ENCODE results near the gene MICAL2. TPM values are rescaled to one million over a fixed set of nuclear protein-coding genes. Genes with fewer than 3 reads are reported as not detected.

Gene MICAL2
- total RNA-seq, 6 experiments from 2014 or later = 17.0 to 50.7 (median 35.9) TPM

DNA sequence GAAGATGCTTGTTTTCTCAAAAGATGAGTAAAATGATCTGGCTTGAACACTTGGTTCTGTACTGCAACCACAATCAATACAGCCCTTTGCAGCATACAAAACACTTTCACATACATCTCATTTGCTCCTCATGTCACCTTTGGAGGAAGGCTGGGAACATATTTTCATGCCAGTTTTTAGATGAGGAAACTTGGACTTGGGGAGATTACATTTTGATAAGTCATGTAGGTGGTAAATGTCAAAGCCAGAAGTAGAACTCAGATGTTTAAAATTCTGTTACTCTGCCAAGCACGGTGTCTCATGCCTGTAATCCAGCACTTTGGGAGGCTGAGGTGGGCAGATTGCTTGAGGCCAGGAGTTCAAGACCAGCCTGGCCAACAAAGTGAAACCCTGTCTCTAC lies 121.8 kb downstream of the MICAL2 start:
- no peak for TF ChIP-seq POLR2A (IDR thresholded peaks at IDR 0.05)
- TF ChIP-seq, protein P1, sequence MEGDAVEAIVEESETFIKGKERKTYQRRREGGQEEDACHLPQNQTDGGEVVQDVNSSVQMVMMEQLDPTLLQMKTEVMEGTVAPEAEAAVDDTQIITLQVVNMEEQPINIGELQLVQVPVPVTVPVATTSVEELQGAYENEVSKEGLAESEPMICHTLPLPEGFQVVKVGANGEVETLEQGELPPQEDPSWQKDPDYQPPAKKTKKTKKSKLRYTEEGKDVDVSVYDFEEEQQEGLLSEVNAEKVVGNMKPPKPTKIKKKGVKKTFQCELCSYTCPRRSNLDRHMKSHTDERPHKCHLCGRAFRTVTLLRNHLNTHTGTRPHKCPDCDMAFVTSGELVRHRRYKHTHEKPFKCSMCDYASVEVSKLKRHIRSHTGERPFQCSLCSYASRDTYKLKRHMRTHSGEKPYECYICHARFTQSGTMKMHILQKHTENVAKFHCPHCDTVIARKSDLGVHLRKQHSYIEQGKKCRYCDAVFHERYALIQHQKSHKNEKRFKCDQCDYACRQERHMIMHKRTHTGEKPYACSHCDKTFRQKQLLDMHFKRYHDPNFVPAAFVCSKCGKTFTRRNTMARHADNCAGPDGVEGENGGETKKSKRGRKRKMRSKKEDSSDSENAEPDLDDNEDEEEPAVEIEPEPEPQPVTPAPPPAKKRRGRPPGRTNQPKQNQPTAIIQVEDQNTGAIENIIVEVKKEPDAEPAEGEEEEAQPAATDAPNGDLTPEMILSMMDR (IDR thresholded peaks at IDR 0.05) = no peak
- Histone ChIP-seq H3K9me3 (no peaks in the 10 kb centered on the region), H3K27ac (no peak overlapping the region), H3K4me1 (no peaks in the 10 kb centered on the region), H3K4me3 (no peak overlapping the region), H3K36me3 (peaks cover 0 to 16% (median 6%) of the 10 kb centered on the region in 4 donors), H3K27me3 (no peaks in the 10 kb centered on the region)
- 88% methylated on average over 1 of the region's 1 CpG for WGBS (ENCODE audit: insufficient coverage, low coverage, low lambda C conversion rate, missing lambda C conversion rate)
- intact Hi-C loops (cut with DNase I) = loop anchor here in 1 of 2 donors (5.0 kb wide), 1 partner anchor 180 kb away; no protein-coding TSS in a partner anchor
- ATAC-seq (no peak), DNase-seq (no peak)

DNA sequence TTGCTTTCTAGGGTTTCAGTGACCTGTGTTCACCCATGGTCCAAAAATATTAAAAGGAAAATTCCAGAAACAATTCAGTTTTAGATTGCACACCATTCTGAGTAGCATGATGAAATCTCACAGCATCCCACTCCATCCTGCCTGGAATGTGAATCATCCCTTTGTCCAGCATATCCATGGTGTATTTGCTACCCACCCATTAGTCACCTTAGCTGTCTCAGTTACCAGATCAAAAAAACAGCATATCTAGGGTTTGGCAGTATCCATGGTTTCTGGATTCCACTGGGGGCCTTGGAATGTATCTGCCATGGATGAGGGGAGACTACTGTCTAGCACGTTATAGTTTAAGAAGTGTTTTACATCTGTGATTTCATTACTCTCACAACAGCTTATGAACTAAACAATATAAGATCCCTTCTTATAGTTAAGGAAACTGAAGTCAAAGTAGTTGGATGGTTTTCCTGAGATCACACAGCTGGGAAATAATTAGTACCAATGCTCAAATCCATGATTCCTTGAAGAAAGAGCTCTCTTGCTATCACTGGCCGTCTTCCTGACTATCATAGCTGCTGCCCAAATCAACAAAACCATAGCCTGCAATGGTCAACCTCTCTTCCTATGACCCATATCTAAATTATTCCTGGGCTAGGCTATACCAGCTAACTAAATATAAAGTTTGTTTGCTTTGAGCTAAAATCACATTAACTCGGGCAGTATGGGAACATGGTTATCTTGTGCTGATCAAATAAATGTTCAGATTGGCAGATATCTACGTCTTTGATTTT lies 122.6 kb downstream of the MICAL2 start:
- H3K27me3 ChIP-seq = no peaks in the 10 kb centered on the region
- no peak overlapping the region for H3K27ac ChIP-seq
- no peak for ATAC-seq
- DNase-seq = no peak
- H3K36me3 ChIP-seq = peaks cover 0 to 10% (median 3%) of the 10 kb centered on the region in 4 donors
- TF ChIP-seq POLR2A (IDR thresholded peaks at IDR 0.05) = no peak
- TF ChIP-seq, protein P1 (IDR thresholded peaks at IDR 0.05) = no peak
- no peaks in the 10 kb centered on the region for H3K4me1 ChIP-seq
- intact Hi-C loops (cut with DNase I) = loop anchor here in 1 of 2 donors (5.0 kb wide), 1 partner anchor 181 kb away; no protein-coding TSS in a partner anchor
- H3K9me3 ChIP-seq = no peaks in the 10 kb centered on the region
- H3K4me3 ChIP-seq = no peak overlapping the region
- 91% methylated on average over 4 of the region's 4 CpGs for WGBS (ENCODE audit: insufficient coverage, low coverage, low lambda C conversion rate, missing lambda C conversion rate)

DNA sequence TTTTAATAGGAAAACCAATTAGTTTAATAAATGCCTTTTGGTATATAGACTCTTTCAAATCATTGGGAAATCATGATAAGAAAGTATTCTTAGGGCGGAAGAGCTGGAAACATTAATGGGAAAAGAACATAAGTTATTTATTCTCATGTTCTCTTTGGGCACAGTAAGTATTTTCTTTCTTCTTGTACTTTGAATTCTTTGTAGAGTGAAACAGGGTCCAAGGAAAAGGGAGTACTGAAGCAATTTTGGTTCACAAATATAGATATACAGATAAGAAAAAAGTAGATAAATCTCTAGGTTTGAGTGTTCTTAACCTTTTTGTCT lies 123.2 kb downstream of the MICAL2 start:
- Histone ChIP-seq H3K36me3 (peaks cover 0 to 10% (median 3%) of the 10 kb centered on the region in 4 donors), H3K4me1 (no peaks in the 10 kb centered on the region), H3K4me3 (no peak overlapping the region), H3K27ac (no peak overlapping the region), H3K27me3 (no peaks in the 10 kb centered on the region), H3K9me3 (no peaks in the 10 kb centered on the region)
- TF ChIP-seq POLR2A (IDR thresholded peaks at IDR 0.05) = no peak
- TF ChIP-seq, protein P1 (IDR thresholded peaks at IDR 0.05) = no peak
- DNase-seq = no peak
- ATAC-seq = no peak
- intact Hi-C loops (cut with DNase I) = loop anchor here in 1 of 2 donors (5.0 kb wide), 1 partner anchor 181 kb away; no protein-coding TSS in a partner anchor
- WGBS (ENCODE audit: insufficient coverage, low coverage, low lambda C conversion rate, missing lambda C conversion rate) = 77% methylated on average over 1 of the region's 1 CpG

DNA sequence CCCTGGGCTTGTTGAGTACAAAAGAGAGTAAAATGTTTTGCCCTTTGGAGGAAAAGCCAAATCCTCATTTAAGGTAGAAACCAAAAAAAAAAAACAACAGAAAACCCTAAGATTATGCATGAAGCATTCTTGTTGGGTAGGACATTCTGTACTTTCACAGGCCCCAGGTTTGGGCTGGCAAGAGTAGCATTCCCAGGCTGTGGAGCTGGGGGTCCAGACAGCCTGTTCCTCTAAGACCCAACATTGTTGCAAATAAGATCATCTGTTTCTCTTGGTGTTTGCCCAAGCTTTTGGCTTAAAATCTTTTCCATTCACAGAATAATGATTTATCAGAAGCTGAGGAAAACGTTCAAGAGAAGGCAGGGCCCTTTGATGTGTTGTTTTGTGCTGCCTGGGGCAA lies 123.8 kb downstream of the MICAL2 start:
- H3K4me3 ChIP-seq = no peak overlapping the region
- TF ChIP-seq, protein P1 (IDR thresholded peaks at IDR 0.05) = no peak
- no peak for TF ChIP-seq POLR2A (IDR thresholded peaks at IDR 0.05)
- no peak overlapping the region for H3K27ac ChIP-seq
- ATAC-seq (no peak), DNase-seq (no peak)
- peaks cover 0 to under 1% (median 0%) of the 10 kb centered on the region in 4 donors for H3K4me1 ChIP-seq
- intact Hi-C loops (cut with DNase I) = loop anchor here in 1 of 2 donors (5.0 kb wide), 1 partner anchor 182 kb away; no protein-coding TSS in a partner anchor
- 32% methylated on average over 1 of the region's 1 CpG for WGBS (ENCODE audit: insufficient coverage, low coverage, low lambda C conversion rate, missing lambda C conversion rate)
- peaks cover 0 to 6% (median 3%) of the 10 kb centered on the region in 4 donors for H3K36me3 ChIP-seq
- no peaks in the 10 kb centered on the region for H3K27me3 ChIP-seq
- no peaks in the 10 kb centered on the region for H3K9me3 ChIP-seq
